Left forelimb (tissue), 1 donor: ENCODE results near the gene CHST11.
A peak's percentile ranks its signal among the peaks of the same experiment; 100 is the strongest.
"Not testable (repeated sequence)": the region's sequence is repeated elsewhere in the genome, so short reads cannot be mapped to it uniquely, and the experiment has no call there.

Experiments
- DNase-seq: peaks from one replicate; pipeline ENCODE4 v3.0.0-alpha.2; 2018; ENCODE audit warnings: low spot score

The CHST11 gene

GRCh38 chr12:104529130-104529874, 72.6 kb downstream of the CHST11 start:
- no peak for DNase-seq

- DNase-seq, result no peak
These were observed 75.9 kb downstream of the CHST11 start for GRCh38 chr12:104532636-104533035.

GRCh38 chr12:104533134-104533533, 76.4 kb downstream of the CHST11 start:
- DNase-seq, result no peak

- no peak for DNase-seq
These were observed 77.6 kb downstream of the CHST11 start for GRCh38 chr12:104534162-104534856.

GRCh38 chr12:104534857-104535248, 78.1 kb downstream of the CHST11 start:
- no peak for DNase-seq

- no peak for DNase-seq
These were observed 78.6 kb downstream of the CHST11 start for GRCh38 chr12:104535369-104535768.

GRCh38 chr12:104536841-104537240, 80.1 kb downstream of the CHST11 start:
- DNase-seq, result no peak

GRCh38 chr12:104538056-104538455, 81.3 kb downstream of the CHST11 start:
- DNase-seq, result no peak

GRCh38 chr12:104538891-104539462, 82.2 kb downstream of the CHST11 start:
- no peak for DNase-seq

GRCh38 chr12:104544836-104545235, 88.1 kb downstream of the CHST11 start:
- DNase-seq, result no peak

GRCh38 chr12:104546575-104546974, 89.8 kb downstream of the CHST11 start:
- DNase-seq, result no peak

- peak; percentile 66 for DNase-seq
These were observed 90.5 kb downstream of the CHST11 start for GRCh38 chr12:104547235-104547634.

GRCh38 chr12:104549815-104550480, 93.2 kb downstream of the CHST11 start:
- DNase-seq, result no peak

- DNase-seq, result no peak
These were observed 94.7 kb downstream of the CHST11 start for GRCh38 chr12:104551313-104551931.

- DNase-seq, result no peak
These were observed 96.7 kb downstream of the CHST11 start for GRCh38 chr12:104553421-104553820.

GRCh38 chr12:104555648-104556047, 98.9 kb downstream of the CHST11 start:
- no peak for DNase-seq

GRCh38 chr12:104557488-104558195, 100.9 kb downstream of the CHST11 start:
- DNase-seq, result no peak

GRCh38 chr12:104560881-104561280, 104.1 kb downstream of the CHST11 start:
- DNase-seq, result no peak

- DNase-seq, result no peak
These were observed 106.0 kb downstream of the CHST11 start for GRCh38 chr12:104562763-104563162.

- DNase-seq, result not testable (repeated sequence)
These were observed 107.9 kb downstream of the CHST11 start for GRCh38 chr12:104564662-104565061.

- DNase-seq, result no peak
These were observed 109.0 kb downstream of the CHST11 start for GRCh38 chr12:104565606-104566243.
